K562 (cell line): ENCODE measurements around the gene IPCEF1. TPM values are rescaled to one million over a fixed set of nuclear protein-coding genes. Genes with fewer than 3 reads are reported as not detected.

Source experiments
- ATAC-seq: fragments of 200-7000 bp; cut with Tn5 transposase; 3 replicates; pipeline ENCODE4 v1.9.1; 2020; ENCODE audit warnings: moderate library complexity
- BruUV-seq: library from RNA; stranded (reverse); fragments of 400-500 nt; replicated peaks from 2 replicates; lab custom pipeline; 2021; lab: Mats Ljungman, UMichigan
- CTCF ChIA-PET: fragments of 300-600 bp; formaldehyde crosslinking; extraction: SDS; loops from one replicate; lab custom pipeline; 2021; ENCODE audit warnings: low intra/inter-chr PET ratio; lab: Yijun Ruan, JAX
- POLR2A ChIA-PET: fragments of 300-600, 350-650 bp; sonication (Branson Sonifier 250); formaldehyde crosslinking; extraction: SDS; loops from one replicate; lab custom pipeline; 2021; ENCODE audit warnings: antibody characterized with exemption, inconsistent platforms; lab: Yijun Ruan, JAX
- DNase-seq, 4 experiments: peaks; one replicate each; pipeline versions ENCODE4 v3.0.0 to v3.0.0-alpha.2; 2011 to 2018; ENCODE audit warnings: low spot score in 3 of 4, mixed read lengths in 3 of 4; ENCODE audit errors: extremely low read depth in 1 of 4
- FAIRE-seq: peaks from 2 replicates; lab custom pipeline; 2011; peaks lifted over from hg19 to GRCh38; lab: Jason Lieb, UNC
- H2AFZ ChIP-seq: 2 replicates; pipeline ENCODE4 v1.6.0; 2011; ENCODE audit warnings: low read depth, low read length, control low read depth, inconsistent platforms
- H3K27ac ChIP-seq: fragments of 200-600 bp; 3 replicates; pipeline ENCODE4 v1.8.0; 2011; ENCODE audit warnings: low read depth, mild to moderate bottlenecking, control low read depth, inconsistent platforms, low read length, moderate library complexity, mixed read lengths; ENCODE audit errors: extremely low read depth
- H3K27me3 ChIP-seq, 2 experiments: fragments of 300-600 bp in 1 of 2; 2 replicates in 1 of 2; 3 replicates in 1 of 2; pipeline versions ENCODE4 v1.6.0 to v1.8.0; 2011; ENCODE audit warnings: inconsistent platforms in 2 of 2, low read length in 2 of 2, mild to moderate bottlenecking in 1 of 2, mixed read lengths in 1 of 2, moderate library complexity in 1 of 2; ENCODE audit not compliant: control insufficient read depth in 2 of 2, insufficient read depth in 2 of 2
- H3K36me3 ChIP-seq: fragments of 300-600 bp; 3 replicates; pipeline ENCODE4 v1.8.0; 2011; ENCODE audit warnings: mild to moderate bottlenecking, low read length, inconsistent platforms; ENCODE audit not compliant: control insufficient read depth, insufficient read depth
- H3K4me1 ChIP-seq, 2 experiments: fragments of 200-600 bp in 1 of 2; replicated peaks in 1 of 2; 2 replicates in 1 of 2; 3 replicates in 1 of 2; pipeline versions ENCODE4 v1.5.1 to v1.8.0; 2011; ENCODE audit warnings: inconsistent platforms in 2 of 2, low read length in 2 of 2, mild to moderate bottlenecking in 1 of 2, mixed read lengths in 1 of 2, moderate library complexity in 1 of 2; ENCODE audit not compliant: control insufficient read depth in 2 of 2, insufficient read depth in 2 of 2
- H3K4me2 ChIP-seq: 2 replicates; pipeline ENCODE4 v1.6.1; 2011; ENCODE audit warnings: low read length, control low read depth, inconsistent platforms, mixed read lengths; ENCODE audit not compliant: insufficient read depth
- H3K4me3 ChIP-seq: fragments of 200-600 bp; sonication (generic), shearing (Covaris generic); 2 replicates; pipeline ENCODE4 v1.5.1; 2016; ENCODE audit warnings: control low read depth, inconsistent platforms
- H3K79me2 ChIP-seq: fragments of 200-600 bp; 3 replicates; pipeline ENCODE4 v1.8.0; 2011; ENCODE audit warnings: low read length, inconsistent platforms; ENCODE audit not compliant: control insufficient read depth, insufficient read depth
- H3K9ac ChIP-seq, 2 experiments: 2 replicates each; pipeline versions ENCODE4 v1.6.0 to v1.6.1; 2011; ENCODE audit warnings: low read depth in 2 of 2, low read length in 2 of 2, control low read depth in 1 of 2, inconsistent platforms in 1 of 2, mild to moderate bottlenecking in 1 of 2, mixed read lengths in 1 of 2; ENCODE audit not compliant: insufficient read depth in 1 of 2
- H3K9me1 ChIP-seq: one replicate; pipeline ENCODE4 v1.6.0; 2011; ENCODE audit warnings: inconsistent platforms, mild to moderate bottlenecking, low read length, moderate library complexity; ENCODE audit not compliant: control insufficient read depth, insufficient read depth
- H3K9me3 ChIP-seq: replicated peaks from 2 replicates; pipeline ENCODE4 v1.5.1; 2011; ENCODE audit warnings: low read depth, low read length, inconsistent platforms; ENCODE audit not compliant: control insufficient read depth, insufficient read depth
- H4K20me1 ChIP-seq: replicated peaks from 2 replicates; pipeline ENCODE4 v1.6.1; 2011; ENCODE audit warnings: low read length, inconsistent platforms, mixed read lengths; ENCODE audit not compliant: control insufficient read depth, insufficient read depth
- C11orf30 ChIP-seq: fragments of 450-650 bp; IDR thresholded peaks from 2 replicates; pipeline ENCODE4 v1.6.1; 2016; ENCODE audit warnings: low read depth, mild to moderate bottlenecking
- NFATC3 ChIP-seq: fragments of 450-650 bp; IDR thresholded peaks from 2 replicates; pipeline ENCODE4 v1.6.1; 2017; ENCODE audit warnings: mild to moderate bottlenecking
- TRIM24 ChIP-seq, 2 experiments: fragments of 450-650 bp; IDR thresholded peaks; 2 replicates each; pipeline ENCODE4 v1.6.1; 2016
- ZBTB17 ChIP-seq: fragments of 450-650 bp; formaldehyde crosslinking; IDR thresholded peaks from 2 replicates; pipeline ENCODE4 v1.4.0; 2020; ENCODE audit warnings: mild to moderate bottlenecking
- ZNF316 ChIP-seq: fragments of 450-650 bp; IDR thresholded peaks from 2 replicates; pipeline ENCODE4 v1.6.1; 2016
- WGBS: fragments of 100-300 bp; shearing (Covaris generic); methylation state at CpG from one replicate; pipeline ENCODE4 v1.1.6; 2016; ENCODE audit warnings: low coverage, mixed read lengths; ENCODE audit not compliant: insufficient coverage; ENCODE audit errors: missing lambda C conversion rate; 5-methylcytosine and 5-hydroxymethylcytosine counted together
- in situ Hi-C: fragments of 300-500 bp; cut with MboI; formaldehyde crosslinking; loops from 4 replicates; pipeline ENCODE4 v1.15.0; 2018; ENCODE audit warnings: inconsistent platforms, mixed read lengths
- intact Hi-C: fragments of 100-400 bp; cut with micrococcal nuclease; formaldehyde crosslinking; loops from 2 replicates; pipeline ENCODE4 v1.14.2; 2022
- polyA plus RNA-seq, 8 experiments: library from polyadenylated mRNA; depleted of rRNA in 4 of 8; stranded (reverse) in 5 of 8; unstranded in 3 of 8; fragments of >200 nt; fragmentation: Nextera tagmentation in 2 of 8; fragmentation: Illumina TruSeq in 1 of 8; extraction: Ambion mirVana in 2 of 8; extraction: Trizol in 1 of 8; gene quantifications; 2 replicates each; pipeline versions ENCODE4 v1.2.1 to v1.2.3, GENCODE V29; 2011 to 2014; ENCODE audit warnings: inconsistent platforms in 1 of 8, missing spikeins in 1 of 8
- total RNA-seq, 7 experiments: library from RNA; depleted of rRNA in 6 of 7; stranded (reverse); fragments of >200 nt in 6 of 7; fragmentation: Illumina TruSeq in 2 of 7; extraction: Trizol in 2 of 7; gene quantifications; 2 replicates each; pipeline versions ENCODE4 v1.2.1 to v1.2.3, GENCODE V29; 2011 to 2021; ENCODE audit warnings: low replicate concordance in 1 of 7

IPCEF1 gene
- total and polyA plus RNA-seq, 9 of the 15 experiments (the other 6 are each of a cell fraction or from before 2014, with no cell fraction given) = 0.14 to 0.18 TPM; not detected in 7

DNA sequence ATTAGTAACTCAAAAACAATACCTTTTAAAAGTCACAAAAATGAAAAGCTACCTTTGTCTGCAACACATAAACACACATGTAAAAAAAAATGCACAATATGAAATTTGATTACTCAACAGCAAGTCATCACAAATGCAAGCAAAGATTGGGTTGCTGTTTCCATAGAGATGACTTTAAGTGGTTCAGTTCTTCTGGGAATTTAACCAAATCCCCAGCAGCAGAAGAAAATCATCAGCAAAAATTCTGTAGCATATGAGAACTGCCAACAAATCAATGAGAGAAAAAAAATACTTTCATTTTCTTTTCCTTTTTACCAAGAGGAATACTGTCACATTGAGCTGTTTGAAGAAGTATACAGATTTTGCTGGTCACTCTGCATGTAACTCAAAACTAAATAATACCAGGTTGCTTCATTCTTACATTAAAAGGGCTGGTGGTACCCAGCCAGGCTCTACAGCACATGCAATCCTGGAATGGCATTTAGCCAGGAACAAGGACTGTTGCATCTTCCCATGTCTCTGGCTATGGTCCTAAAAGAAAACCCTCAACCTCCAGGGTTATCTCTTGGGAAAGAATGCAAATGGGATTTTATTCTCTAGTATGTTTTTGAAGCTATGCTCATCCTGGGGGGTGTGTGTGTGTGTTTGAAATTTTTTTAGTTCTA, 159.3 kb downstream of the IPCEF1 start:
- no TSS peak for BruUV-seq
- H3K9me3 ChIP-seq = no peaks in the 10 kb centered on the region
- CTCF ChIA-PET = no interaction called here
- no peak for TF ChIP-seq NFATC3
- TF ChIP-seq ZBTB17 (CRISPR knock-in tag) = no peak
- TF ChIP-seq, all 486 proteins: peak for 0
- Histone ChIP-seq H3K27me3 (peaks cover 0 to 3% of the 10 kb centered on the region in 2 experiments; a peak in 1 of 5 replicates), H3K79me2 (no peaks in the 10 kb centered on the region), H3K9ac (no peak overlapping the region), H3K27ac (no peak overlapping the region), H4K20me1 (no peaks in the 10 kb centered on the region), H3K4me2 (no peak overlapping the region), H3K9me1 (no peaks in the 10 kb centered on the region), H3K4me1 (no peaks in the 10 kb centered on the region), H3K36me3 (no peaks in the 10 kb centered on the region), H2AFZ (no peak overlapping the region), H3K4me3 (no peak overlapping the region)
- in situ Hi-C loops = no loop called here
- POLR2A ChIA-PET = interaction anchor here (1.5 kb wide), 1 partner anchor 15 kb away, joined by 4 read pairs; no protein-coding TSS in a partner anchor
- intact Hi-C loops = no loop called here
- ATAC-seq = no peak
- FAIRE-seq = no peak
- no peak for DNase-seq

GRCh38 chr6:154196333-154196885, 160.2 kb downstream of the IPCEF1 start:
- CTCF ChIA-PET = no interaction called here
- no peaks in the 10 kb centered on the region for H3K9me1 ChIP-seq
- DNase-seq = no peak
- H3K4me2 ChIP-seq = no peak overlapping the region
- in situ Hi-C loops = no loop called here
- H4K20me1 ChIP-seq = no peaks in the 10 kb centered on the region
- peaks cover 0 to 3% of the 10 kb centered on the region in 2 experiments; a peak in 1 of 5 replicates for H3K27me3 ChIP-seq
- TF ChIP-seq TRIM24 (IDR thresholded peaks at IDR 0.05) = no peak
- peak; percentile 33; the same call in 1 of the 2 replicates for TF ChIP-seq ZNF316
- 0 out of 2 replicates have a peak, but pooled peaks have one; percentile 24 for TF ChIP-seq C11orf30
- TF ChIP-seq, all 486 proteins: peak for 2
- intact Hi-C loops = no loop called here
- no TSS peak for BruUV-seq
- POLR2A ChIA-PET = interaction anchor here (1.5 kb wide), 1 partner anchor 14 kb away, joined by 4 read pairs; no protein-coding TSS in a partner anchor
- ATAC-seq (no peak), FAIRE-seq (no peak)
- Histone ChIP-seq H3K36me3 (no peaks in the 10 kb centered on the region), H3K4me1 (no peaks in the 10 kb centered on the region), H3K9ac (no peak overlapping the region), H2AFZ (no peak overlapping the region), H3K4me3 (no peak overlapping the region), H3K9me3 (no peaks in the 10 kb centered on the region), H3K27ac (no peak overlapping the region), H3K79me2 (no peaks in the 10 kb centered on the region)
- WGBS = 0% methylated on average over 1 of the region's 1 CpG
